Retinal pigment epithelial cell (primary cell): ENCODE data around the gene TMF1.

Experiments used
- DNase-seq: peaks from one replicate; pipeline ENCODE4 v3.0.0-alpha.2; 2010; ENCODE audit warnings: low read depth
- H3K4me3 ChIP-seq: 2 replicates; pipeline ENCODE4 v1.5.1; 2011; ENCODE audit warnings: mild to moderate bottlenecking, low read length, control low read depth, moderate library complexity
- CTCF ChIP-seq: conservative IDR thresholded peaks from 2 replicates; pipeline ENCODE4 v1.5.1; 2011; ENCODE audit warnings: low read depth, low read length, control low read depth, inconsistent platforms

Gene TMF1

GRCh38 chr3:69094467-69095205 is 42.5 kb upstream of the TMF1 start:
- no peak for TF ChIP-seq CTCF
- no peak overlapping the region for H3K4me3 ChIP-seq
- no peak for DNase-seq

GRCh38 chr3:69092030-69092516 is 39.9 kb upstream of the TMF1 start:
- no peak for TF ChIP-seq CTCF
- no peak overlapping the region for H3K4me3 ChIP-seq
- DNase-seq, result no peak

GRCh38 chr3:69091389-69092029 is 39.4 kb upstream of the TMF1 start:
- no peak for TF ChIP-seq CTCF
- DNase-seq, result no peak
- no peak overlapping the region for H3K4me3 ChIP-seq

GRCh38 chr3:69090021-69090420 is 37.9 kb upstream of the TMF1 start:
- TF ChIP-seq CTCF, result no peak
- DNase-seq, result no peak
- H3K4me3 ChIP-seq, result no peak overlapping the region

GRCh38 chr3:69088063-69088462 is 35.9 kb upstream of the TMF1 start:
- no peak overlapping the region for H3K4me3 ChIP-seq

GRCh38 chr3:69087030-69087791 is 35.1 kb upstream of the TMF1 start:
- DNase-seq, result no peak
- TF ChIP-seq CTCF, result no peak
- peak overlapping the region; percentile 96 for H3K4me3 ChIP-seq

More at GRCh38 chr3:69088063-69088462, 35.9 kb upstream of the TMF1 start:
- DNase-seq, result no peak
- TF ChIP-seq CTCF, result no peak
